ENCODE results near the gene COL18A1. TPM values are rescaled to one million over a fixed set of nuclear protein-coding genes. Genes with fewer than 3 reads are reported as not detected.

Gene COL18A1
- total RNA-seq, 1 experiment from 2014 or later = 170 TPM

DNA sequence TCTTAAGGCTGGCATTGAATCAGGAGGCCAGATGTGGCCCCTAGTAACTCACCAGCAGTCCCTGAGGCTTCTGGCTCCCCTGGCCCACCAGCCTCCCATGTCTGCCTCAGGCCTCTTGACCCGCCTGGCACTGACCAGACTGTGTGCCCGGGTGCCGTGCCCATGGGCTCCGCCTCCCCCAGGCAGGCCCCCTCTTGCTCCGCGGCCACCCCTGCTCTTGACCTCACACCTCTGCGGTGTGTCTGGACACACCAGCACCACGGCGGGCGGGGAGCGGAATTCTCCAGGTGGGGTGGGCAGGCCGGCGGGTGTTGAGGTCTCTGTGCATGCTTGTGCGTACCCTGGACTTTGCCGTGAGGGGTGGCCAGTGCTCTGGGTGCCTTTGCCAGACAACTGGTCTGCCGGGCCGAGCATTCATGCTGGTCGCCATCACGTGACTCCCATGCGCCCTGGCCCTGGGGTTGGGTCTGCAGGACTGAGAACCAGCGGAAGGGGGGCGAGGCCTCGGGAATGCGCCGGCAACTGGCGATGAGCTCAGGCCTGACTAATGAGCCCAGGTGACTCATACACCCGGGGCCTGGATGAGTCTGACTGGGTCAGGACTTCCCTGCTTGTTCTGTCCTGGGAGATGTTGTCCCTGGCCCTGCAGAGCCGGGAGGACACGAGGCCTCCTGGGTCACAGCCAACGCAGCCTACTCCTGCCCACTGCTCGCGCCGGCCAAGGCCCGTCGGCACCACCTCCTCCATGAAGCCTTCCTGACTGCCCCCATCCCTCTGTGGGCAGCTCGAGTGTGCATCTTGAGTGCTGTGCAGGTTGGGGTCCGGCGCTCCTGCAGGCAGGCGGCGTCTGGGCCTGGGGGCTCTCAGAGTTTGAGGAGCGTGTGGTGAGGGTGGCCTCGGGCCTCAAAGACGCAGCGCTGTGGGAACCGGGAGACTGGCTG lies 22.6 kb downstream of the COL18A1 start:
- Histone ChIP-seq H3K36me3 (ENCODE audit: control insufficient read depth, insufficient read depth, low read length) (0 out of 2 replicates have a peak, but pooled peaks cover 1% of the 10 kb centered on the region), H3K4me3 (ENCODE audit: low read depth, low read length) (no peak overlapping the region), H3K9me3 (no peaks in the 10 kb centered on the region), H3K4me1 (peaks cover 71% of the 10 kb centered on the region), H3K27me3 (replicated peaks; ENCODE audit: control insufficient read depth, insufficient read depth, low read length) (no peaks in the 10 kb centered on the region)
- H3K36me3 Mint-ChIP-seq (ENCODE audit: insufficient read depth, unreplicated experiment) = peaks cover 58% of the 10 kb centered on the region
- no TSS peak for BruUV-seq (replicated peaks)
- H3K9me3 Mint-ChIP-seq (ENCODE audit: unreplicated experiment) = no peaks in the 10 kb centered on the region
- CTCF ChIA-PET = no interaction called here
- H3K27me3 Mint-ChIP-seq (ENCODE audit: insufficient read depth, unreplicated experiment) = no peaks in the 10 kb centered on the region
- intact Hi-C loops (cut with micrococcal nuclease; ENCODE audit: unreplicated experiment) = no loop called here
- DNase-seq = peak; percentile 78 to 88
- H3K4me1 Mint-ChIP-seq (ENCODE audit: low read depth, unreplicated experiment) = peaks cover 20% of the 10 kb centered on the region
- TF ChIP-seq, protein P1, sequence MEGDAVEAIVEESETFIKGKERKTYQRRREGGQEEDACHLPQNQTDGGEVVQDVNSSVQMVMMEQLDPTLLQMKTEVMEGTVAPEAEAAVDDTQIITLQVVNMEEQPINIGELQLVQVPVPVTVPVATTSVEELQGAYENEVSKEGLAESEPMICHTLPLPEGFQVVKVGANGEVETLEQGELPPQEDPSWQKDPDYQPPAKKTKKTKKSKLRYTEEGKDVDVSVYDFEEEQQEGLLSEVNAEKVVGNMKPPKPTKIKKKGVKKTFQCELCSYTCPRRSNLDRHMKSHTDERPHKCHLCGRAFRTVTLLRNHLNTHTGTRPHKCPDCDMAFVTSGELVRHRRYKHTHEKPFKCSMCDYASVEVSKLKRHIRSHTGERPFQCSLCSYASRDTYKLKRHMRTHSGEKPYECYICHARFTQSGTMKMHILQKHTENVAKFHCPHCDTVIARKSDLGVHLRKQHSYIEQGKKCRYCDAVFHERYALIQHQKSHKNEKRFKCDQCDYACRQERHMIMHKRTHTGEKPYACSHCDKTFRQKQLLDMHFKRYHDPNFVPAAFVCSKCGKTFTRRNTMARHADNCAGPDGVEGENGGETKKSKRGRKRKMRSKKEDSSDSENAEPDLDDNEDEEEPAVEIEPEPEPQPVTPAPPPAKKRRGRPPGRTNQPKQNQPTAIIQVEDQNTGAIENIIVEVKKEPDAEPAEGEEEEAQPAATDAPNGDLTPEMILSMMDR (IDR thresholded peaks at IDR 0.05; ENCODE audit: insufficient read depth in 1 of 2, low read depth in 1 of 2, low read length in 1 of 2, severe bottlenecking in 1 of 2, unreplicated experiment in 1 of 2) = no peak
- H3K4me3 Mint-ChIP-seq (ENCODE audit: unreplicated experiment) = peak overlapping the region; percentile 18
- POLR2A ChIA-PET = interaction anchor here (0.6 to 1.0 kb wide), 3 partner anchors 42 to 140 kb away, joined by 4 read pairs; partner anchors contain the start of gene POFUT2
- peak overlapping the region; percentile 83 for H3K27ac Mint-ChIP-seq (ENCODE audit: unreplicated experiment)

DNA sequence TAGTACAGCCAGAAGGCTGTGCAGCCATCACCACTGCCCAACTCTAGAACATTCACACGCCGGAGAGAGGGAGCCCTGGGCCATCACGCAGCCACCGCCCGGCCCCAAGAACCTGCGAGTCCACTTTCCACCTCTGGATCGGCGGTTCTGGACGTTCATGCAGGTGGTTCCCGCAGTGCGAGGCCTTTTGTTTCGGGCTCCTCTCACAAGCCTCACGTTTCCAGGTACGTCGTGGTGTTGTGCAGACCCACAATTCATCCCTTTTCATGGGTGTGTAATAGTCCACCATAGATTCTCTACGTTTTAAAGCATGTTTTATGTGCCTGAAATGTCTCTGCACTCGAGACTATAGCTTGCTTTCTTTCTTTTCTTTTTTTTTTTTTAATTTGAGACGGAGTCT lies 23.6 kb downstream of the COL18A1 start:
- BruUV-seq (replicated peaks) = no TSS peak

More for the DNA sequence above, 23.6 kb downstream of the COL18A1 start:
- DNase-seq = no peak
- H3K4me3 Mint-ChIP-seq (ENCODE audit: unreplicated experiment) = no peak overlapping the region
- peaks cover 75% of the 10 kb centered on the region for H3K4me1 ChIP-seq
- no peak overlapping the region for H3K4me3 ChIP-seq (ENCODE audit: low read depth, low read length)
- POLR2A ChIA-PET = no interaction called here
- 0 out of 2 replicates have a peak, but pooled peaks cover 1% of the 10 kb centered on the region for H3K36me3 ChIP-seq (ENCODE audit: control insufficient read depth, insufficient read depth, low read length)
- no peaks in the 10 kb centered on the region for H3K9me3 Mint-ChIP-seq (ENCODE audit: unreplicated experiment)
- intact Hi-C loops (cut with micrococcal nuclease; ENCODE audit: unreplicated experiment) = no loop called here
- CTCF ChIA-PET = no interaction called here
- no peaks in the 10 kb centered on the region for H3K27me3 Mint-ChIP-seq (ENCODE audit: insufficient read depth, unreplicated experiment)
- H3K9me3 ChIP-seq = no peaks in the 10 kb centered on the region
- TF ChIP-seq, protein P1 (IDR thresholded peaks at IDR 0.05; ENCODE audit: insufficient read depth in 1 of 2, low read depth in 1 of 2, low read length in 1 of 2, severe bottlenecking in 1 of 2, unreplicated experiment in 1 of 2) = no peak
- H3K27me3 ChIP-seq (replicated peaks; ENCODE audit: control insufficient read depth, insufficient read depth, low read length) = no peaks in the 10 kb centered on the region
- H3K27ac Mint-ChIP-seq (ENCODE audit: unreplicated experiment) = peak overlapping the region; percentile 96
- peaks cover 20% of the 10 kb centered on the region for H3K4me1 Mint-ChIP-seq (ENCODE audit: low read depth, unreplicated experiment)
- peaks cover 63% of the 10 kb centered on the region for H3K36me3 Mint-ChIP-seq (ENCODE audit: insufficient read depth, unreplicated experiment)

All from Caco-2 (cell line).